Measurements from ENCODE around the gene GPR31. TPM values are rescaled to one million over a fixed set of nuclear protein-coding genes. Genes with fewer than 3 reads are reported as not detected.
"Not testable (repeated sequence)": the region's sequence is repeated elsewhere in the genome, so short reads cannot be mapped to it uniquely, and the experiment has no call there.

Gene GPR31
- total and polyA plus RNA-seq, 2 donors (not counting 3 experiments of a cell fraction or from before 2014, with no cell fraction given) = not detected

DNA sequence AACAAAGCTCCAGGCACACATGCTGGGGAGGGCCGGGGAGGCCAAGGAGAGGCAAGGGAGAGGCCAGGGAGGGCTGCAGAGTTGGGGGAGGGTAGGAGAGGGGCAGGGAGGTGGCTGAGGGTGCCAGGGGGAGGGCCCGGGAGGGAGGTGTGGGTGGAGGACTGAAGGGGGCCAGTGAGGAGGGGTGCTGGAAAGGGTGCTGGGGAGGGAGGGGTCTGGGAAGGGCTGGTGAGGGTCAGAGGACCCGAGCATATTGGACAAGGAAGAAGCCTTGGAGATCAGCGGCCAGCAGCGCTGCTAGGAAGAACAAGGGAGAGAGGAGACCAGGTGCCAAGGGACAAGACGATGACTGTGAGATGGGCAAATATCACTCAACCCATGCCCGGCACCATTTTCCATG is 49.7 kb upstream of the GPR31 start:
- no peaks in the 10 kb centered on the region for H3K79me2 ChIP-seq (ENCODE audit: control insufficient read depth, insufficient read depth, low read length)
- H3K27ac ChIP-seq (ENCODE audit: insufficient read depth, low read depth, low read length) = no peak overlapping the region
- DNase-seq (ENCODE audit: low read depth, low spot score) (no peak), FAIRE-seq (no peak)
- POLR2A ChIA-PET = no interaction called here
- dilution Hi-C loops (cut with MboI; ENCODE audit: extremely low pct_ligation_motif_present, low sequenced_read_pairs) (no loop called here), intact Hi-C loops (cut with micrococcal nuclease) (no loop called here)
- H3K4me2 ChIP-seq (ENCODE audit: insufficient read depth, low read length) = no peak overlapping the region
- H3K9me1 ChIP-seq (replicated peaks; ENCODE audit: control insufficient read depth, extremely low read depth, insufficient read depth, low read length) = no peaks in the 10 kb centered on the region
- CTCF ChIA-PET = no interaction called here
- no peaks in the 10 kb centered on the region for H3K4me1 ChIP-seq (ENCODE audit: control insufficient read depth, extremely low read depth, insufficient read depth, low read length)
- H3K4me3 ChIP-seq (replicated peaks in 1 of 3; ENCODE audit: insufficient read depth in 1 of 3, low read depth in 1 of 3, low read length in 3 of 3) = no peak overlapping the region
- H3K27me3 ChIP-seq (ENCODE audit: control insufficient read depth in 2 of 2, insufficient read depth in 2 of 2, low read length in 2 of 2) = no peaks in the 10 kb centered on the region
- TF ChIP-seq EZH2 (IDR thresholded peaks at IDR 0.05; ENCODE audit: borderline replicate concordance, low read depth, low read length, severe bottlenecking) = no peak
- TF ChIP-seq GATA2 (IDR thresholded peaks at IDR 0.05; ENCODE audit: insufficient read depth, insufficient read length, low read depth, low read length) = no peak
- TF ChIP-seq MYC (IDR thresholded peaks at IDR 0.05; ENCODE audit: low read depth, low read length) = no peak
- no peak for TF ChIP-seq POLR2A (IDR thresholded peaks at IDR 0.05; ENCODE audit: low read depth, low read length)
- no peak for TF ChIP-seq FOS (IDR thresholded peaks at IDR 0.05; ENCODE audit: borderline replicate concordance, insufficient read depth, low read length)
- TF ChIP-seq, protein P1, sequence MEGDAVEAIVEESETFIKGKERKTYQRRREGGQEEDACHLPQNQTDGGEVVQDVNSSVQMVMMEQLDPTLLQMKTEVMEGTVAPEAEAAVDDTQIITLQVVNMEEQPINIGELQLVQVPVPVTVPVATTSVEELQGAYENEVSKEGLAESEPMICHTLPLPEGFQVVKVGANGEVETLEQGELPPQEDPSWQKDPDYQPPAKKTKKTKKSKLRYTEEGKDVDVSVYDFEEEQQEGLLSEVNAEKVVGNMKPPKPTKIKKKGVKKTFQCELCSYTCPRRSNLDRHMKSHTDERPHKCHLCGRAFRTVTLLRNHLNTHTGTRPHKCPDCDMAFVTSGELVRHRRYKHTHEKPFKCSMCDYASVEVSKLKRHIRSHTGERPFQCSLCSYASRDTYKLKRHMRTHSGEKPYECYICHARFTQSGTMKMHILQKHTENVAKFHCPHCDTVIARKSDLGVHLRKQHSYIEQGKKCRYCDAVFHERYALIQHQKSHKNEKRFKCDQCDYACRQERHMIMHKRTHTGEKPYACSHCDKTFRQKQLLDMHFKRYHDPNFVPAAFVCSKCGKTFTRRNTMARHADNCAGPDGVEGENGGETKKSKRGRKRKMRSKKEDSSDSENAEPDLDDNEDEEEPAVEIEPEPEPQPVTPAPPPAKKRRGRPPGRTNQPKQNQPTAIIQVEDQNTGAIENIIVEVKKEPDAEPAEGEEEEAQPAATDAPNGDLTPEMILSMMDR (IDR thresholded peaks at IDR 0.05; ENCODE audit: extremely low read depth in 1 of 2, insufficient read depth in 1 of 2, low read depth in 1 of 2, low read length in 2 of 2) = no peak
- TF ChIP-seq JUN (IDR thresholded peaks at IDR 0.05; ENCODE audit: borderline replicate concordance, insufficient read depth, insufficient read length, low read depth) = no peak
- TF ChIP-seq, protein P2, sequence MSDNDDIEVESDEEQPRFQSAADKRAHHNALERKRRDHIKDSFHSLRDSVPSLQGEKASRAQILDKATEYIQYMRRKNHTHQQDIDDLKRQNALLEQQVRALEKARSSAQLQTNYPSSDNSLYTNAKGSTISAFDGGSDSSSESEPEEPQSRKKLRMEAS (IDR thresholded peaks at IDR 0.05; ENCODE audit: insufficient read depth, insufficient read length) = no peak
- no peak for TF ChIP-seq POLR2AphosphoS5 (IDR thresholded peaks at IDR 0.05; ENCODE audit: insufficient read depth, low read depth, low read length)
- no TSS peak for BruUV-seq (replicated peaks)
- H3K36me3 ChIP-seq (ENCODE audit: control insufficient read depth in 2 of 2, extremely low read depth in 1 of 2, insufficient read depth in 2 of 2, low read length in 2 of 2) = no peaks in the 10 kb centered on the region
- H2AFZ ChIP-seq (ENCODE audit: low read depth, low read length) = no peak overlapping the region
- H3K9ac ChIP-seq (replicated peaks; ENCODE audit: extremely low read depth, insufficient read depth, low read length) = no peak overlapping the region
- no peaks in the 10 kb centered on the region for H3K9me3 ChIP-seq (replicated peaks; ENCODE audit: control insufficient read depth, insufficient read depth, low read length)
- H4K20me1 ChIP-seq (replicated peaks; ENCODE audit: control insufficient read depth, extremely low read depth, insufficient read depth, low read length) = no peaks in the 10 kb centered on the region

DNA sequence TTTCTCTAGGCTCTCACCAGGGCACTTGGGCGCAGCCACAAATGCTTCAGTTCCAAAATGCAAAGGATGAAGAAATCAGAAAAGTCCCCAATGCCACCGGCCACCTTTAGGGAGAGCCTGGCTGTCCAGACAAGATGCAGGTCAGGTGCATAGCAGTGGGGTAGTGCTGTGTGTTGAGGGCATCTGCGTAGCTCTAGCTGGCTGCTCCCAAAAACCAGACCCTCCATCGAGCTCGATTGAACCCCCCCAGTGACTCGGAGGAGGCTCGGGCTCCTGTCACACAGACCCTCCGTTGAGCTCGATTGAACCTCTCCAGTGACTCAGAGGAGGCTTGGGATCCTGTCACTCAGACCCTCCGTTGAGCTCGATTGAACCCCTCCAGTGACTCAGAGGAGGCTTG is 47.5 kb upstream of the GPR31 start:
- CTCF ChIA-PET; H3K9ac ChIP-seq (replicated peaks; ENCODE audit: extremely low read depth, insufficient read depth, low read length); intact Hi-C loops (cut with micrococcal nuclease); H3K36me3 ChIP-seq (ENCODE audit: control insufficient read depth in 2 of 2, extremely low read depth in 1 of 2, insufficient read depth in 2 of 2, low read length in 2 of 2); H2AFZ ChIP-seq (ENCODE audit: low read depth, low read length); H4K20me1 ChIP-seq (replicated peaks; ENCODE audit: control insufficient read depth, extremely low read depth, insufficient read depth, low read length); H3K4me3 ChIP-seq (replicated peaks in 1 of 3; ENCODE audit: insufficient read depth in 1 of 3, low read depth in 1 of 3, low read length in 3 of 3); DNase-seq (ENCODE audit: low read depth, low spot score); H3K4me1 ChIP-seq (ENCODE audit: control insufficient read depth, extremely low read depth, insufficient read depth, low read length); H3K9me1 ChIP-seq (replicated peaks; ENCODE audit: control insufficient read depth, extremely low read depth, insufficient read depth, low read length); H3K27ac ChIP-seq (ENCODE audit: insufficient read depth, low read depth, low read length); H3K4me2 ChIP-seq (ENCODE audit: insufficient read depth, low read length); dilution Hi-C loops (cut with MboI; ENCODE audit: extremely low pct_ligation_motif_present, low sequenced_read_pairs); FAIRE-seq; H3K9me3 ChIP-seq (replicated peaks; ENCODE audit: control insufficient read depth, insufficient read depth, low read length); POLR2A ChIA-PET; H3K79me2 ChIP-seq (ENCODE audit: control insufficient read depth, insufficient read depth, low read length); BruUV-seq (replicated peaks); H3K27me3 ChIP-seq (ENCODE audit: control insufficient read depth in 2 of 2, insufficient read depth in 2 of 2, low read length in 2 of 2): not testable (repeated sequence)

DNA sequence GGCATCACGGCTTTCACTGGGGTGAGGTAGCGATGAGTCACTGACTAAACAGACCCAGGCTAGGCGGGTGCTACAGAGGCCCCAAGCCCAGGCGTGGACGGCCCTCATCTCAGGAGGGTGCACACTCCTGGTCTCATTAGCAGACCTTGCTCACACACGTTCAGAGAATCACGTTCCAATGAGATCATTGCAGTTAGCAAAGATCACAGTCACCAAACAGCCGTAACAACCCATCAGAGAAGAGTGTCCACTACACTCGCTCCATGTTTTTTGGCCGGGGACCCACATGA is 46.2 kb upstream of the GPR31 start:
- DNase-seq (ENCODE audit: low read depth, low spot score); POLR2A ChIA-PET; H4K20me1 ChIP-seq (replicated peaks; ENCODE audit: control insufficient read depth, extremely low read depth, insufficient read depth, low read length); intact Hi-C loops (cut with micrococcal nuclease); H3K4me1 ChIP-seq (ENCODE audit: control insufficient read depth, extremely low read depth, insufficient read depth, low read length); H3K4me2 ChIP-seq (ENCODE audit: insufficient read depth, low read length); H3K27ac ChIP-seq (ENCODE audit: insufficient read depth, low read depth, low read length); H3K9ac ChIP-seq (replicated peaks; ENCODE audit: extremely low read depth, insufficient read depth, low read length); dilution Hi-C loops (cut with MboI; ENCODE audit: extremely low pct_ligation_motif_present, low sequenced_read_pairs); H2AFZ ChIP-seq (ENCODE audit: low read depth, low read length); H3K9me1 ChIP-seq (replicated peaks; ENCODE audit: control insufficient read depth, extremely low read depth, insufficient read depth, low read length); CTCF ChIA-PET; H3K36me3 ChIP-seq (ENCODE audit: control insufficient read depth in 2 of 2, extremely low read depth in 1 of 2, insufficient read depth in 2 of 2, low read length in 2 of 2); FAIRE-seq; H3K9me3 ChIP-seq (replicated peaks; ENCODE audit: control insufficient read depth, insufficient read depth, low read length); H3K4me3 ChIP-seq (replicated peaks in 1 of 3; ENCODE audit: insufficient read depth in 1 of 3, low read depth in 1 of 3, low read length in 3 of 3); H3K79me2 ChIP-seq (ENCODE audit: control insufficient read depth, insufficient read depth, low read length); BruUV-seq (replicated peaks); H3K27me3 ChIP-seq (ENCODE audit: control insufficient read depth in 2 of 2, insufficient read depth in 2 of 2, low read length in 2 of 2): not testable (repeated sequence)
